Mucosa of stomach (tissue), 1 donor: ENCODE data around the gene KIAA1671.
"Not testable (repeated sequence)": the region's sequence is repeated elsewhere in the genome, so short reads cannot be mapped to it uniquely, and the experiment has no call there.

Source experiments
- H3K27me3 ChIP-seq: one replicate; pipeline ENCODE4 v1.7.0; 2013; ENCODE audit warnings: mild to moderate bottlenecking, low read length; ENCODE audit not compliant: control insufficient read depth, insufficient read depth
- H3K36me3 ChIP-seq: one replicate; pipeline ENCODE4 v1.7.0; 2013; ENCODE audit warnings: low read length; ENCODE audit not compliant: control insufficient read depth, insufficient read depth
- H3K4me1 ChIP-seq: one replicate; pipeline ENCODE4 v1.7.0; 2013; ENCODE audit warnings: mild to moderate bottlenecking, low read length; ENCODE audit not compliant: control insufficient read depth, insufficient read depth
- H3K4me3 ChIP-seq: one replicate; pipeline ENCODE4 v1.7.0; 2013; ENCODE audit warnings: low read length
- H3K9ac ChIP-seq: one replicate; pipeline ENCODE4 v1.7.0; 2013; ENCODE audit warnings: mild to moderate bottlenecking, low read length, moderate library complexity
- H3K9me3 ChIP-seq: one replicate; pipeline ENCODE4 v1.7.0; 2013; ENCODE audit warnings: mild to moderate bottlenecking, low read length, moderate library complexity; ENCODE audit not compliant: control insufficient read depth
- donor health status: Pancreatic carcinoma.

The KIAA1671 gene

GRCh38 chr22:24951942-24952836 lies at the start of gene KIAA1671:
TSS of gene KIAA1671 (plus strand) at chr22:24952716. CDS start at chr22:25028000, 75,284 bp downstream.
- peak within 1 kb of the TSS; percentile 93 for H3K9ac ChIP-seq
- no peaks in the 10 kb centered on the region for H3K9me3 ChIP-seq
- peaks cover 2% of the 10 kb centered on the region for H3K27me3 ChIP-seq
- no peaks in the 10 kb centered on the region for H3K36me3 ChIP-seq
- peaks cover 20% of the 10 kb centered on the region for H3K4me1 ChIP-seq
- H3K4me3 ChIP-seq: peak within 1 kb of the TSS; percentile 77

DNA sequence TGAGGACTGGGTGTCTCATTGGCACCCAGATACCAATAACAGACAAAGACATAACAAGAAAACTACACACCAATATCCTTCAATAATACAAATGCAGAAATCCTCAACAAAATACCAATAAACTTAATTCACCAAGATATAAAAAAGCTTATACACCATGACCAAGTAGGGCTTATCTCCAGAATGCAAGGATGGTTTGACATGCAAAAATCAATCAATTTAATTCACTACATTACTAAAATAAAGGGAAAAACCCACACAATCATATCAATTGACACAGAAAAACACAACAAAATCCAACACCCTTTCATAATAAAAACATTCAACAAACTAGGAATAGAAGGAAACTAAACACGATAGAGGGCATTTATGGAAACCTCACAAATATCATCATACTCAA lies 46.6 kb upstream of the KIAA1671 start:
- H3K9ac ChIP-seq: no peak overlapping the region
- H3K4me3 ChIP-seq: no peak overlapping the region
- H3K27me3 ChIP-seq: no peaks in the 10 kb centered on the region
- peaks cover 4% of the 10 kb centered on the region for H3K36me3 ChIP-seq
- H3K4me1 ChIP-seq: peaks cover 3% of the 10 kb centered on the region
- peaks cover 5% of the 10 kb centered on the region for H3K9me3 ChIP-seq

DNA sequence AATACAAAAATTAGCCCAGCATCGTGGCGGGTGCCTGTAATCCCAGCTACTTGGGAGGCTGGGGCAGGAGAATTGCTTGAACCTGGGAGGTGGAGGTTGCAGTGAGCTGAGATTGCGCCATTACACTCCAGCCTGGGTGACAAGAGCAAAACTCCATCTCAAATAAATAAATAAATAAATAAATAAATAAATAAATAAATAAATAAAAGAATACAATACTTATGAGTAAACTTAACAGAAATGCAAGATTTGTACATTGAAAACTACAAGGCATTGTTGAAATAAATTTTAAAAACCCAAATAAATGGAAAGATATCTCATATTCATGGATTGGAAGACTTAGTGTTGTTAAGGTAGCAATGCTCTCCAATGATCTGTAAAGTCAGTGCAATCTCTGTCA lies 45.4 kb upstream of the KIAA1671 start:
- not testable (repeated sequence) for H3K9me3 ChIP-seq, H3K27me3 ChIP-seq, H3K9ac ChIP-seq, H3K4me3 ChIP-seq, H3K4me1 ChIP-seq, H3K36me3 ChIP-seq

GRCh38 chr22:24920029-24920428 lies 32.5 kb upstream of the KIAA1671 start:
- H3K36me3 ChIP-seq: peaks cover 8% of the 10 kb centered on the region
- H3K27me3 ChIP-seq: no peaks in the 10 kb centered on the region
- H3K4me1 ChIP-seq: no peaks in the 10 kb centered on the region
- no peak overlapping the region for H3K4me3 ChIP-seq
- H3K9me3 ChIP-seq: no peaks in the 10 kb centered on the region
- H3K9ac ChIP-seq: no peak overlapping the region

GRCh38 chr22:24925586-24926427 lies 26.7 kb upstream of the KIAA1671 start:
- Histone ChIP-seq H3K4me1 (no peaks in the 10 kb centered on the region), H3K4me3 (no peak overlapping the region), H3K36me3 (peaks cover 4% of the 10 kb centered on the region), H3K27me3 (no peaks in the 10 kb centered on the region), H3K9ac (no peak overlapping the region), H3K9me3 (no peaks in the 10 kb centered on the region)

DNA sequence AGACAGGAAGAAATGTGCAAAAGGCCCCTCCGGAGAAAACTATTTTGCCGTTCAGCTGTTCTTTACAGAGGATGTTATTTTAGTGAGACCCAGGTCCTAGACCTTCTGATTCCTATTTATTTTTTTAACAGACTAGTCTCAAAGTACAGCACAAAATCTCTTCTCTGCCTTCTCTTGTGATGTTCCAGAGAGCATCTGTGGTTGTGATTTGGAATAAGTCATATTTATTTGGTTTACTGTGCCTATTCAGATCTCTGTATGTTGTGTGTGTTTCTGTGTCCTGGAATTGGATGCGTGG lies 26.1 kb upstream of the KIAA1671 start:
- Histone ChIP-seq H3K27me3 (no peaks in the 10 kb centered on the region), H3K36me3 (peaks cover 4% of the 10 kb centered on the region), H3K9ac (no peak overlapping the region), H3K9me3 (no peaks in the 10 kb centered on the region), H3K4me3 (no peak overlapping the region), H3K4me1 (no peaks in the 10 kb centered on the region)

DNA sequence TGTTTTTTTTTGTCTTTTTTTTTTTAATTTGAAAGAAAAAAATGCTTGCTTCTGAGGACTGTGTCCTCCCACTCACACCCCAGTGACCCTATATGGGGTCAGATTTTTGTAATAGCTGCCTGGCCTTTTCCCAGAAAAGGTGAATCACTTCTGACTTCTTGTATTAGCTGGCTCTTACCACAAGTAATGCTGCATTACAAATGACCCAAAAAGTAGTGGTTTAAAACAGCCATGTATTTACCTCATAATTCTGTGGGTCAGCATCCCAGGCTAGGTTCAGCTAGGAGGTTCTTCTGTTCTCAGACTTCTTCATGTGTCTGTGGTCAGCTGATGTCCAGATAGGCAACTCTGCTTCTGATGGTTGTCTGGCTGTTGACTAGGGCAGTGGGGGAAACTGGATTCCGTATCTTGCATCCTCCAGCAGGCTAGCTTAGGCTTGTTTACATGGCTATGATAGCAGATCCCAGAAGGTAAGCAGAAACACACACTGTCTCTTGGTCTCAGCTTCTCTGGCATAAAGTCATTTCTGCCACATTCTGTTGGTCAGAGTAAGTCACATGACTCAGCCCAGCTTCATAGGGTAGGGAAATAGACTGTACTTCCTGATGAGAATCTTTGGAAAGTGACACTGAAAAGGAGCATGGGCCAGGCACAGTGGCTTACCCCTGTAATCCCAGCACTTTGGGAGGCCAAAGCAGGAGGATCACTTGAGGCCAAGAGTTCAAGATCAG lies 25.5 kb upstream of the KIAA1671 start:
- H3K4me3 ChIP-seq: no peak overlapping the region
- peaks cover 4% of the 10 kb centered on the region for H3K36me3 ChIP-seq
- H3K27me3 ChIP-seq: peaks cover 1% of the 10 kb centered on the region
- H3K9me3 ChIP-seq: no peaks in the 10 kb centered on the region
- no peak overlapping the region for H3K9ac ChIP-seq
- H3K4me1 ChIP-seq: no peaks in the 10 kb centered on the region

DNA sequence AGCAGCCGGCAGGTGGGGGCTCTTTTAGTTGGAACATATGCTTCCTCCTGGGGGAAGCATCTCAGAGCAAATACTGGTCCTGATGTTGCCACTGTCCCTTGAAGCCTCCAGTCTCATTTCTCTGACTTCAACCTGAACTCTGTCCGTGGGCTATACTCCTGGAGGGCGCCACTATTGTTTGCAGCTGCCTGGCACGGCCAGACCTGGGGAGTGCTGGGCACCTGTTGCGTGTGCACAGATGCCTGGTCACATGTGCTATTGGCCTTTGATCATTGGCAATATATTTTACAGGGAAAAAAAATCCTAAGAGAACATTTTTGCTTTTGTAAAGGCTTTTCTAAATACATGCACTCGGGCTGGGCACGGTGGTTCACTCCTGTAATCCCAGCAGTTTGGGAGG lies 24.2 kb upstream of the KIAA1671 start:
- peaks cover 4% of the 10 kb centered on the region for H3K36me3 ChIP-seq
- no peak overlapping the region for H3K4me3 ChIP-seq
- peaks cover 3% of the 10 kb centered on the region for H3K27me3 ChIP-seq
- H3K9me3 ChIP-seq: no peaks in the 10 kb centered on the region
- H3K4me1 ChIP-seq: no peaks in the 10 kb centered on the region
- H3K9ac ChIP-seq: no peak overlapping the region

GRCh38 chr22:24930678-24931077 lies 21.8 kb upstream of the KIAA1671 start:
- H3K9ac ChIP-seq: no peak overlapping the region
- no peaks in the 10 kb centered on the region for H3K36me3 ChIP-seq
- H3K4me3 ChIP-seq: no peak overlapping the region
- no peaks in the 10 kb centered on the region for H3K4me1 ChIP-seq
- H3K9me3 ChIP-seq: no peaks in the 10 kb centered on the region
- peaks cover 3% of the 10 kb centered on the region for H3K27me3 ChIP-seq

DNA sequence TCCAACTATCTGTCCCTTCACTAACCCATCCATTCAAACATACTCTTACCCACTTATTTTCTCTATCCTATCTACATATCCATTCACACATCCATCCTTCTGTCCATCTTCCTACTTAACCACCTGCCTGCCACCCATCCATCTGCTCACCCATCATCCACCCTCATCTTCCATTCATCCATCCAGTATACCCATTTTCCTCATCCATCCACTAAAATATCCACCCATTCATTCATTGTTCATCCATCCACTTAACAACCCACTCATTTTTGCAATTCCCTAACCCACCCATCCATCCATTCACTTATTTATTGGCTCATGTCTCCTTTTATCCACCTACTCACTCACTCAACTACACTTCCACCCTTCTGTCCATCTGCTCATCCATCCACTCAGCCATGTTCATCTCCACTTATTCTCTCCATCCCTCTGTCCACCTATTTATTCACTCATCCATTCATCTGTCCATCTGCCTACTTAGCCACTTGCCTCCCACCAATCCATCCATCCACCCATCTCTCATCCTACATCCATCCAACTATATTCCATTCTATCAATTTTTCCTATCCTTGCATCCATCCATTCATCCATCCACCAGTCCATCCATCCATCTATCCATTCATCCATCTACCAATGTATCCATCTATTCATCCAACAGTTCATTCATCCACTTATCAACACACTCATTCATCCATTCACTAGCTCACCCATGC lies 16.6 kb upstream of the KIAA1671 start:
- peaks cover 3% of the 10 kb centered on the region for H3K27me3 ChIP-seq
- H3K4me3 ChIP-seq: no peak overlapping the region
- no peaks in the 10 kb centered on the region for H3K36me3 ChIP-seq
- no peaks in the 10 kb centered on the region for H3K4me1 ChIP-seq
- H3K9me3 ChIP-seq: no peaks in the 10 kb centered on the region
- H3K9ac ChIP-seq: no peak overlapping the region

GRCh38 chr22:24937114-24937513 lies 15.4 kb upstream of the KIAA1671 start:
- Histone ChIP-seq H3K27me3 (peaks cover 1% of the 10 kb centered on the region), H3K4me3 (no peak overlapping the region), H3K9ac (no peak overlapping the region), H3K4me1 (no peaks in the 10 kb centered on the region), H3K36me3 (no peaks in the 10 kb centered on the region), H3K9me3 (no peaks in the 10 kb centered on the region)
